NCI-H345 treated with DMSO at 0.1 percent for 48 hours (cell line): ENCODE data around the gene SMYD3.

Experiments
- DNase-seq: peaks from one replicate; lab custom pipeline; 2025; ENCODE audit not compliant: unreplicated experiment; lab: John Stamatoyannopoulos, UW

SMYD3 gene

GRCh38 chr1:245888809-245889208 is 618.3 kb downstream of the SMYD3 start:
- no peak for DNase-seq

GRCh38 chr1:245887829-245888228 is 619.2 kb downstream of the SMYD3 start:
- DNase-seq = no peak

GRCh38 chr1:245881767-245882391 is 625.2 kb downstream of the SMYD3 start:
- no peak for DNase-seq

- DNase-seq = no peak
Measured at GRCh38 chr1:245880754-245881403, 626.2 kb downstream of the SMYD3 start.

- no peak for DNase-seq
Measured at GRCh38 chr1:245879091-245879490, 628.0 kb downstream of the SMYD3 start.

GRCh38 chr1:245878585-245878984 is 628.5 kb downstream of the SMYD3 start:
- no peak for DNase-seq

- no peak for DNase-seq
Measured at GRCh38 chr1:245877976-245878375, 629.1 kb downstream of the SMYD3 start.

GRCh38 chr1:245876586-245876985 is 630.5 kb downstream of the SMYD3 start:
- no peak for DNase-seq

- DNase-seq = no peak
Measured at GRCh38 chr1:245875581-245876261, 631.4 kb downstream of the SMYD3 start.

- peak; percentile 94 for DNase-seq
Measured at GRCh38 chr1:245874942-245875580, 632.0 kb downstream of the SMYD3 start.

- no peak for DNase-seq
Measured at GRCh38 chr1:245873883-245874671, 633.0 kb downstream of the SMYD3 start.

- DNase-seq = no peak
Measured at GRCh38 chr1:245873068-245873467, 634.0 kb downstream of the SMYD3 start.

- DNase-seq = no peak
Measured at GRCh38 chr1:245872475-245872874, 634.6 kb downstream of the SMYD3 start.

- no peak for DNase-seq
Measured at GRCh38 chr1:245871915-245872314, 635.2 kb downstream of the SMYD3 start.

- no peak for DNase-seq
Measured at GRCh38 chr1:245871191-245871590, 635.9 kb downstream of the SMYD3 start.

GRCh38 chr1:245870698-245871097 is 636.4 kb downstream of the SMYD3 start:
- DNase-seq = no peak

GRCh38 chr1:245869847-245870246 is 637.2 kb downstream of the SMYD3 start:
- no peak for DNase-seq

GRCh38 chr1:245867738-245868137 is 639.3 kb downstream of the SMYD3 start:
- DNase-seq = no peak

GRCh38 chr1:245864872-245865271 is 642.2 kb downstream of the SMYD3 start:
- no peak for DNase-seq

GRCh38 chr1:245863566-245864184 is 643.4 kb downstream of the SMYD3 start:
- no peak for DNase-seq
